Globus pallidus (tissue), 1 donor: ENCODE measurements around the gene PEX10.

Experiments used
- DNase-seq: peaks from one replicate; pipeline ENCODE4 v3.0.0-alpha.2; 2015; ENCODE audit warnings: low spot score

PEX10 gene

DNA sequence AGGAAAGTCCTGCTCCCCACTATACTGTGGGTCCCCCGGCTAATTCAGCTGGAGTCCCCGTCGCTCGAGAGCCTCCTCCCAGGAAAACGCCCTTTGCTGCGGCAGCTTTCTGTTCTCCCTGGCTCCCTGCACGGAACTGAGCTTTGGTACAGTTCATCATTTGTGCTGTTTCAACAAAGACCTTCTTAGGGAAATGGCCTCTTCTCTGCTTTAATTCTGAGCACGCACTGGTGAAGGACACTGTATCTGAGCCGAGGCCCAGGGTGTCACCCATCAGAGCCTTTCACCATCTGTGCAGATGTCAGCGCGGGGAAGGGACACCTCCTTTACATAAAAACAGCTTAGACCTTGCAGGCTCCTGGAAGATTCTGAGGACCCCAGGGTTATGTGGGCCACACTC lies 13.5 kb upstream of the PEX10 start:
- DNase-seq: peak; percentile 78

DNA sequence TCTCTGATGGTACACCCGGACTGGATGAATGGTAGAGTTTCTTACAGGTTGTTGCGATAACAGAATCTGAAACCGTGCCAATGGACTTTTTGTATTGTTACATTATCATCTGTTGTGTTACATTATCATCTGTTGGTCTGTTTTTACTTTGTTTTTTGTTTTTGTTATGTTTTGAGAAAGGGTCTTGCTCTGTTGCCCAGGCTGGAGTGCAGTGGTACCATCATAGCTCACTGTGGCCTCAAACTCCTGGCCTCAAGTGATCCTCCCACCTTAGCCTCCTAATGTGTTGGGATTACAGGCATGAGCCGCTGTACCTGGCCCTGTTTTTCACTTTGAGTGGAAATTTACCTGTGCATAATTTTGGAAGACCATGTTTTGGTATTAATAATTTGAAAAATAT lies 10.2 kb upstream of the PEX10 start:
- no peak for DNase-seq

DNA sequence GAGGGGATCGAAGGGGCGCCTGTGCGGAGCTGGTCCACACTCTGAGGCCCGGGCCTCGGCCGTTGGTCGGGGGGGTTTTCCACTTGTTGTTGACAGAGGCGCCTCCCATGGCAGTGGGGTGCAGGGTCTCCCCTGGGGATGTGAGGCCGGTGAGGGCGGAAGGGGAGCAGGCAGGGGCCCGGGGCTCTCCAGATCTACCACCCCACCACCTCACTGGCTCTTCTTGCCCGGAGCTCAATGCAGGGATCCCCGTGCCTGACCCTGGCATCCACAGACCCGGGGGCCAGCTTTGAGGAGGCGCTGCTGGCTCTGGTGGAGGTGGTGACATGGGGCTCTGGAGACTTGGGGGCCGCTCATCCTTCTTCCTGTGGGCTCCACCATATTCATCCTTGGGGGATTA lies 7.1 kb upstream of the PEX10 start:
- DNase-seq: no peak

DNA sequence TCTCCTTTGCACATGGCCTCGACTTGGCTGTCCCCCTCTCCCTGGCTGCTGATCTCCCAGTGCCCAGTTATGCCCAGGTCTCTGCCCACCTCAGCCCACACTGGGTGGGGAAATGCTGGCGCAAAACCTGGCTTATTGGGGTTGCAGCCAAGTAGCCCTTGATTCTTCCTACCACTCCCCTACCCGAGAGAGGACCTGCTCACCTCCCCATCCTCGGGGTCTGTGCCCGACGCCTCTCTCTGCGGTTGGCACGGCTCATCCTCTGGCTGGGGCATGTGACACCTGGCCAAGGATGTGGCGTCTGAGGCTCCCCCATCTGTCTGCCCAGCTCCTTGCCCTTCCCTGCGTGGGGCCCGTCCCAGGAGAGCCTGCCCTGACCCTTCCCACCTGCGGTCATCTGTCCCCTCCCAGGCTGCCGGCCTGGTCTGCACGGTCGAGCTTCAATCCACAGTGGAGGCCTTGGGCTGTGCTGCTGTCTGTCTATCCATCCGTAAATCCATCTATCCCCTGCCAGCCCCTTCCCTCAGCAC lies 6.5 kb upstream of the PEX10 start:
- no peak for DNase-seq

DNA sequence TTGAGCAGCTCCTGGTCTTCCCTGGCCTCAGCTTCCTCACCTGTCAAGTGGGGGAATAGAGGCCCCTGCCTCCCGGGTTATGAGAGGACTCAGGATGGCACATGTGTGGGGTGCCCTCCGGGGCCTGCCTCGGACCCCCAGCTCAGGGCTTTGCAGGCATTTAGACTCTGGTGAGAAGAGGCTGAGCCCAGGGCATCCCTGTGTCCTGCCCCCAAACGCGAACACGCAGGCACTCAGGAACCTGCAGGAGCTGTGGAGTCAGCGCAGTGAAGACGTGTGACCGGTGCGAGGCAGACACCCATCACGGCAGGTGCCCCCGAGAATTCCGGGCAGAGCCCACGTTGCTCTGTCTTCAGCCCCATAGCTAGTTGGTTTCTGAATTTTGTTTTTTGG lies 5.5 kb upstream of the PEX10 start:
- no peak for DNase-seq

DNA sequence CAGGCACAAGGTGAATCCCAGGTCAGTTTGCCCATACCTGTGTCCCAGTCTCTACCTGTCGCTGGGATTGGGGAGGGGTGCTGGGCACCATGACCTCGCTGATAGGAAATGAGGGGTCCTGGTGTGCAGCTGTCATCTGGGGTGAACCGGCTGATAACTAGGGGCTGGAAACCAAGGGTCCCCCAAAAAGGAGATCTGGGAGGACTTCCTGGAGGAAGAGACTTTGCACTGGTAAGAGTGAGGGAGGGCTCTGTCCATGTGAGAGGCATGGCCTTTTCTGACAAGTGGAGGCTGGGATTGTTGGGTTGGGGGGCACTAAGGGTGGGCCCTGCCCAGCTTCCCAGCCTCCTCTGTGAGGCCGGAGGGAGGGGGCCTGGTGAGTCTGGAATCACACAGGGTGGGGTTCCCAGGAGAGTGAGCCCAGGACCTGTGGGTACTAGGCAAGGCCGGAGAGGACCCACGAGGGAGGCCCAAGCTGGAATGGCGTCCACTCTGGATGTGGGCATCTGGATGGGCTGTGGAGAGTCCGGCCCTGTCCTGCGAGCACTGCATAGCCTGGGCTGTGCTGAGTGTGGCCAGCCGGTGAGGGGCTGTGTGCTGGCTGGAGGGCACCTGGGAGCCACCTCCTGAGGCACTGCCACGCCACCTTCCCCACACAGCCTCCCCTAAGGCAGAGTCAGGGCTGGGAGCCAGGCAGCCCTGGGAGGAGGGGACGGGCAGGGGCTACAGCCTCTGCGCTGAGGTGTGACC lies 4.9 kb upstream of the PEX10 start:
- DNase-seq: no peak

DNA sequence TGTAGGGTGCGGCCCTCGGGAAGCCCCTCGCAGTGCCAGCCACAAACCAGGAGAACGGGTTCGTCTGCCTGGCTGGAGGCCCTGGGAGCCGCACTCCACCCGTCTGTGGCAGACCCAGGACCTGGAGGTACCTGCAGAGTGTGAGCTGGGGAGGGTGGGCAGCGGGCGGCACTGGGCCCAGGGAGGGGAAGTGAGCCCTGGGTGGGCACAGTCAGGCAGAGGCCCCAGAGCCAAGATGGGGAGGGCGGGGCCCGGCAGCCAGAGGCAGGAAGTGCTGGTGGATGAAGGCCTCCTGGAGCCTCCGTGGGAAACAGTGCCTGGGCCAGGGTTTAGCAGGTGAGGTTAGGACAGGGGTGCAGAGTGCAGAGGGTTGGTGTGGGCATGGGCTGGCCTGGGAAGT lies 4.0 kb upstream of the PEX10 start:
- no peak for DNase-seq

DNA sequence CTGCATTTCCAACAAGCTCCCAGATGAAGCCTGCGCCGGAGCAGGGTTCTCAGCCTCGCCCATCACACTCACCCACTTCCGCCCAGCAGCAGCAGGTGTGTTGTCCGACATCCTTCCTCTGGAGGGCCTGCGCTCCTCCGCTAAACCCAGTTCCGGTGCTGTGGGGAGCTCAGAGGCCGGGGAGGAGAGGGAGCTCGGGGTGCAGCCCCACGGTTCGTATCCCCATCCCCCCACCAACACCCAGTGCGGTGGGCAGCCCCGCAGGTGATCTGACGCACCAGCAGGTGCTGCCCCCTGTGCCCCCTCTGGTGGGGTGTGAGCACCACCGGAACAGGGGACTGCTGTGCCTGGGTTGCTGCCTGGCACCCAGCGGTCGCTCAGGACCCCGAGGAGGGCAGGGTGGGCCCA lies 3.4 kb upstream of the PEX10 start:
- no peak for DNase-seq

DNA sequence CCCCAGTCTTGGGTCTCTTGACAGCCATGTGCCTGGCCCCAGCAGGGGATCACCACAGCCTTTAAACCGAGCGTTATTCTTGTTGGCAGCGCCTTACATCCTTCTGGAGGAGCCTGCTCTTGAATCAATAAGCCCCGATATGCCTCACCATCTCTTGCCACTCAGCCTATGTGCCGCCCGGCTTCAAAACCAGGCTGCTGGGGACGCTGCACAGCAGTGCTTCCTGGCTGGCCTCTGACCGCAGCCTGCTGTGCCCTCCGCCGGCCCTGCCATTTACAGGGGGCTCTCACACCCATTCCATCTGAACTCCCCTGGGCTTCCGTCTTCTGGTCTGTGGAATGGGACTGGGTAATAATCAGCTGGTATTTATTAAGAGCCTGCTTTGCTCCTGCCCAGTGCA lies 3.0 kb upstream of the PEX10 start:
- DNase-seq: no peak

DNA sequence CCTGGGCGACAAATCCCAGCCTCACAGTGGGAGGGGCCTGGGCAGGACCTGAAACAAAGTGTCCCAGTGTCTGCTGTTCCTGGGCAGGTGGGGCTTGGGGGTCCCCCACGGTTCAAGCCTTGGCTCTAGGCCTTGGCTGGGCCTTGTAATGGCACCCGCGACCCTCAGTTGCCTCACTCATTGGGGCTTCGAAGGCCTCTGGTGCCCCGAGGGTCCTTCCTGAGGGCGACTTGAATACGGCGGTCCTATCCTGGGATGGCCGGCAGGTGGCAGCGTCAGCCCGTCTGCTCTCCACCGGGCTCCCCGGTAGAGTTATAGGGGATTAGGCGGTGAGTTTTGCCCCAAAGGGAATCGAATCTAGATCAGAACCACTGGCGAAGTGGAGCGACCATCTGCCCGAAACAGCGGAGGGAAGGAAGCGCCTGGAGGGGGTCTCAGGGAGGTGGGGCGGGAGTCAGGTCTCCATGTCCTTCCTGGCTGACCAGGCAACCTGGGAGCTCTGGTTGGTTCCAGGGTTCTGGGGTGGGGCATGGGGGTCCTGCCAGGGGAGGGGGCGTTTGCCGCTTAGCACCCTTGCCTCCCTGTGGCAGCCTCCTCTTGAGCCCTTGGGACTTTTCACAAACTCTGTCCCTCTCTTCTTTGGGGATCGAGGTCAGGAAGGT lies 2.1 kb upstream of the PEX10 start:
- DNase-seq: peak; percentile 64

DNA sequence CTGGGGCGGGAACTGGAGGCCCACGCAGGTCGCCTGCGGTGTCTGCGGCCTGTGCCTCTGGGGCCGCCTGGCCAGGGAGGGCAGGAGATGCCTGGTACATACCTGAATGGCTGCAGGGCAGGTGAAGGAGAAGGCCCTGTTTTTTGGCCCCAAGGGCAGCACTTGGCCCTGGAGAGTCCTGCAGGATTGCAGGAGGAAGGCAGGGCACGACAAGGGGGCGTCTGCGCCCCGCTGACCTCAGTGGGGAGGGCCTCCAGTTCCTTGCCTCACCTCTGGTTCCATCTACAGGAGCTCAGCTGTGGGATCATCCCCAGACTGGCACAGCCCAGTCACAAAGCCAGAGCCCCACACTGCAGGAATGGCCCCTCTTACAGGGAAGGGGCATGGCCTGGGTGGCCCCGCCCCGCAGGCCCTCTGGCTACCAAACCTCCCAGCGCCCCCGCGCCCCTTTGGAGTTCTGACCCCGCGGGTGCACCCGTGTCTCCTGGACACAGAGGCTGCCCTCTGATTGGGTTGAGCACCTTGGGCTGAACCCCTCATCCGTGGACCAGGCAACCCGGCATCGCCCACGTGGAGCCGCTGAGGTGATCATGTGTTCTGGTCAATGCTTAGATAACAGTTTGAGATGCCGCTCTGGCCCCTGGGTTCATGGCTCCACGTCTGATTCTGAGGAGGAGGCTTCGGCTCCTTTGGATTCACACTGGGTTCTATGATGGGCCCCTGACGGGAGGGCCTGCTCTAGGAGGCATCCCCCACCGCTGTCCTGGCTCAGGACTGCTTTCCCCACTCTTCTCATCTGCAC lies 1.3 kb upstream of the PEX10 start:
- DNase-seq: no peak

DNA sequence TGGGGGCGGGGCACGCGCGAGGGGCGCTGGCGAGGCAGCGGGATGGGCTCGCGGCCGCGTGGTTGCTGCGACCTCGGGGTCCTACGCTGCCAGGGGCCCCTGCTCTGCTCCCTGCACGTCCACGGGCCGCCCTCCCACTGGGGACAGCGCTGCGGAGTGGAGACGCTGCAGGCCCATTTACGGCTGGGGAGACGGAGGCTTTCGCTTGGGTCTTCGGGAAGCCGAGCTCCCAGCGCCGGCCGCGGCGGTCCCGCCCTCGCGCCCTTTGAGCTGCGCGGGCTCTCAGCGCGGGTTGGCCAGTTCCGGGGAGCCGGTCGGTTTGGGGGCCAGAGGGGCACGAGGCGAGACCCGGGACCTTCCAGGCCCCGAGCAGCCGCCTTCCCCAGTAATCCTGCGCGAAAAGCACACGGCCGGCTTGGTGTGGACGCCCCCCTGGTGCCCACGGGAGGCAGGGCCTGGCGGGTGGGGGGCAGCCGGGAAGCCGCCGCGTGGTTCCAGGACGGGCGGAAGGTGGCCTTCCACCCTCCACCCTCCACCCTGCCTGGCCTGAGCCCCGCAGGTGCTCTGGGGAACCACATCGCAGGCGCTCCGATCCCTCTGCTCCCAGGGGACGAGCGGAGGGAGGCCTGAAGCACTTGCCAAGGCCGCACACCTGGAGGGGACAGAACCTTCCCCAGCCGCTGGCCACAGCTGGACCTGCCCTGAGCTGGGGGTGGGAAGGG lies 570 bp upstream of the PEX10 start:
- no peak for DNase-seq

DNA sequence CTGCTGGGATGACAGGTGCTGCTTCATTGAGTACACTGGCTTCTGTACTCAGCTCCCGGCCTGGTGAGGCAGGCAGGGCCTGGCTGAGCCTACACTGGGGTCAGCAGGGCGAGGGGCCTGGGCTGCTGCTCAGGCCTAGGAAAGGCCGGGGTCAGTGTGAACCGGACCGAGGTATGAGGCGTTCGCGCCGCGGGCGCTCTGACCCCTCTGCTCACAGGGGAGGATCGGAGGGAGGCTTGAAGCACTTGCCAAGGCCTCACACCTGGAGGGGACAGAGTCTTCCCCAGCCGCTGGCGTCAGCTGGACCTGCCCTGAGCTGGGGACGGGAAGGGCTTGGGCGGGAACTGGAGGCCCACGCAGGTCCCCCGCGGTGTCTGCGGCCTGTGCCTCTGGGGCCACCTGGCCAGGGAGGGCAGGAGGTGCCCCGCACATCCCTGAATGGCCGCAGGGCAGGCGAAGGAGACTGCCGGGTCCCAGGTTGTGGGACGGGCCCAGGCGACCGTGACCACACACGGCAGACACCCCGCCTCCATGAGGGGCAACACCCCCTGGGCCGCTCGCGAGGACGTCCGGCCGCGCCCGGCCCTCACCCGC lies 466 bp downstream of the PEX10 start:
- DNase-seq: no peak

DNA sequence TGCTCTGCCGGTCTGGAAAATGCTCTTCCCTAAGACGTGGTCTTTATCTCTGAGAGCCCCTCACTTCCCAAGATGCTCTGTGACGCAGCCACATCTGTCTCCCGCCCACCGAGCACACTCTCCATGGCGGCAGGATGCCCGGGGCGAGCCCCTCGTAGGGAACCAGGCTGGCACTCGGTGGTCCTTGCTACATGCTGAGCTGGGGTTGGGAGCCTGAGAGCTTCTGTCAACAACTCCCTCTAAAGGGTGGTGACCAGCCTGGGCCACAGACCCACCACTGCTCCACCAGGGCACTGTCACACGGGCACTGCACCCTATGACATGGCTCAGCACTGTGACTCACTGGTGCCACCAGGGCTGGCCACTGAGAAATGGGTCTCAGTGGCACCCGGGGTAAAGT lies 2.6 kb downstream of the PEX10 start:
- DNase-seq: no peak

DNA sequence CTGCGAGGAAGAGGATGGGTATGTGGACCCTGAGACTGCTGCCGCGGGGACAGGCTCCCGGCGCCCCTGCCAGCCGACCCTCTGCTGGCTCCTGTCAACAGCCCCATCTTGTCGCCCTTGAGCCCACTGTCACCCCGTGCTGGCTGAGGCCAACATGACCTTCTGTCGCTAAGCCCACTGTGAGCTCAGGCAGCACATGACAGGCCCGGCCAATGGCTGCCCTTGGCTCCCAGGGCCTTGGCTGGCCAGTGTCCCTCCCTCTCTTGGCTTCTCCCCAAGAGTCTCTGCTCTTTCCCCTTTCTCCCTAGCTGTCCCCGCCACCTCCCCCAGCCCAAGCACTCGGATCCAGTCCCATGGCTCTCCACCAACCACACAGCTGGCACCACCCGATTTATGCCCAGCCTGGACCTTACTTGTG lies 3.5 kb downstream of the PEX10 start:
- no peak for DNase-seq

DNA sequence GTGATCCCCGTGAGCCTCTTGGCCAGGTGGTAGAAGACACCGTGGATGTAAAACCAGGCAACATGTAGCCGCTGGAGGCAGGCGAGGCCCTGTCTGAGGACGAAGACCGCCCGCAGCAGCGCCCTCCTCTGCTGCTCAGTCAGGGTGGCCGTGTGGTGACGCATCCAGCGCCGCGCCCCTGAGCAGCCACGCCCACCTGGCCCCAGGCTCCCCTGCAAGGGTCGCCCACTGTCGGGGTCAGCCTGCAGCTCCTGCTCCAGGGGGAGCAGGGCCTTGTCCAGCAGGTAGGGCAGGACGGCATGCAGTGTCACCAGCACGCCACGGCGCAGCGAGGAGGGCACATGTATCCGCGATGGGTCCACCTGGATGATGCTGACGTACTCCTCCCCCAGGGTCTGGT lies 3.9 kb downstream of the PEX10 start:
- no peak for DNase-seq

DNA sequence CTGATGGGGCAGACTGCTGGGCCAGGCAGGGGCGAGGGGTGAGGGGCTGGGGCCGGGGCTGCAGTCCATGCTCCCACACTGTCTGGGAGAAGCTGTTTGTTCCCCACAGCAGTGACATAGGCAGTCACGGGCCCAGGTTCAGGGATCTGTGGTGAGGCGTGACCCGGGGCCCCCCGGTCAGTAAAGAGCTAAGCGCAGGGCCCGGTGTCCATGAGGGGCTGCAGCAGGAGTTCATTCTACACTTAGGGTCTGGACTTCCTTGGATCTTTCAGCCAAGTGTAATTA lies 4.4 kb downstream of the PEX10 start:
- no peak for DNase-seq

DNA sequence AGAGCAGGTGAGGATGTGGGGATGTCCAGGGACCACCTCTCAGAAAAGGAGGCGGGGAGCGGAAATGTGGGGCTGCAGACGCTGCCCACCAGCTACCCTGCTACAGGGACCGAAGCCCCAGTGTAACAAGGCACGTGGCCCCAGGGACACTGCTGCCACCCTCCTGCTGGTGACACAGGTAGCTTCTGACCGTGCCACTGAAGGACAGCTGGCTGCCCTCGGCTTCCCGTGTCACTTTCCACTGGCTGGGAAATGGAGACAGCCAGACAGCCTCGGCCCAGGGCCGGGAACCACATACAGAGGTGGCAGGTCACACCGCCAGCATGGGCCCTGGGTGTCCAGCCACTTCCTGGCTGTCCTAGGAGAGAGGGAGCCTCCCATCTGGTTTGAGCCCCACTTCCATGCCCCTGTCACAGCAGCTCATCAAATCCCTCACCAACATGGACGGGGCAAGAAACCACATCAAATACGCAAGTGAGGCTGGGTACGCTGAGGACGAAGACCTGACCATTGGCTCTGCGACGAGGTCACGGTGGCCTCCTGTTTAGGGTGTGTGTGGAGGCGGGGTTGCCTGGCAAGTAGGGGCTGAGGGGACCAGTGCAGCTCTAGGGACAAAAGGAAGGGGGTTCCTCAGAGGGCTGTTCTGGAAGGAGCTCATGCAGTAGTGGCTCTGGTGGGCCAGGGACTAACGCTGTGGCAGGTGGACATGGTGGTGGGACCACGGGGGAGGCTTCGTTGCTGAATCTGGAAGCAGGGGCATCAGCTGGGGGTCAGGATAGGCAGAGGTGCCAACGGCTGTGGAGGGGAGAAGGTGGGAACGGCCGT lies 5.0 kb downstream of the PEX10 start:
- DNase-seq: no peak

DNA sequence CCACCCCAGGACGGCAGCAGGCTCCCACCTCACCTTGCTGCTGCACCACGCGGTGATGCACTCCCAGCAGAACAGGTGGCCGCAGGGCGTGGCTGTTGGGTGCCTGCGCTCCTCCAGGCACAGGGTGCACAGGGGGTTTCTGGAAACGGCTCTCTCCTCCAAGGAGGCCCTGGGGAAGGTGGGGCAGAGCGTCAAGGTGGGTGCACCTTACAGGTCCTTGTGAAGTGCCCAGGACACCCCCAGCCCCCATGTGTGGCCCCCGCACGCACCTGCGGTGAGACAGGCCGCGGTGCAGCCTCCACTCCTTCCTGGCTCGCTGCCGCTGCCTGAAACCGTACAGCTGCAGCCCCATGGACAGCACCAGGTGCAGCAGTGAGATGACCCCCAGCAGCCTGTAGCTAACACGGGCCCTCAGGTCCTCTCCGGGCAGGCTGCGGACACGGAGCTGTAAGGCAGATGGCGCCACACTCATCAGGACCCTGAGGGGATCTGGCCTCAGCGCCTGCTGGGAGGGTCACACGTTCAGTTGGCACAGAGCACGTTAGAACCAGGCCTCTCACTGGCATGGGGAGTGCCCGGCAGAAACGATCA lies 5.8 kb downstream of the PEX10 start:
- DNase-seq: no peak

DNA sequence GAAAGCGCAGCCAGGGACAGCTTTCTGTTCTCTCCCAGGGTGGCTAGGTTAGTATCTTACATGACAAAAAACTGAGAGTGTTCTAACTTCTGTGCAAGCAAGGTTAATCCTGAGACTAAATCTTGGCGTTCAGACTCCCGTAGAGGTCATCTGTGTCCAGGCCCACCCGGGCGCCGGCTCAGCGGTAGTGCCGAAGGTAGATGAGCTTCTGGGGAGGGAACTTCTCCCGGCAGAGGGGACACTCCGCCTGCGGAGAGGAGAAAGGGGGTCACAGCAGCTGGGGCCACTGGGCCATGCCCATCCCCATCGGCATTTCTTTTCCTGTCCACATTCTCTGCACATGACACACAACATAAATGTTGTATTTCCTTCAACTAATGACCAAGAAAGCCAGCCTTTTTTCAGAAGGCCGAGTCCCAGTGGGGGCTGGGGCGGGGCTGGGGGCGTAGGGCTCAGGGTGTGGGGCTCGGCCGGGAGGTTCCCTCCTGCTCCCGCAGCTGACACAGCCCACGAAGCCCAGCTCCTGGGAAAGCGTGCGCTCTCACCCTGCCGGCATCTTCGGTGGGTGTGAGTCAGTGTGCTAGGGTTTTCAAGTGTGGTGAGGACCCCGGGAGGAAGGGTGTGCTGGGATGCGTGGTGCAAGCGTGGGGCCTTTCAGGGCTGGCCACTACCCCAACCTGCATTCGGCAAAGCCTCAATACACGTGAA lies 6.6 kb downstream of the PEX10 start:
- DNase-seq: no peak
